Epithelial cell of proximal tubule (primary cell): ENCODE data around the gene TPP1. TPM values are rescaled to one million over a fixed set of nuclear protein-coding genes. Genes with fewer than 3 reads are reported as not detected.

Experiments used
- DNase-seq: peaks from one replicate; pipeline ENCODE4 v3.0.0-alpha.2; 2011; ENCODE audit warnings: low read depth
- H3K4me3 ChIP-seq: 2 replicates; pipeline ENCODE4 v1.5.1; 2011; ENCODE audit warnings: low read depth, mild to moderate bottlenecking, low read length
- total RNA-seq: library from RNA; depleted of rRNA; stranded (reverse); fragments of >200 nt; gene quantifications from 2 replicates; pipeline ENCODE4 v1.2.3, GENCODE V29; 2015
- TF ChIP-seq, protein P1 (sequence below): conservative IDR thresholded peaks from 2 replicates; pipeline ENCODE4 v1.5.1; 2012; ENCODE audit warnings: low read depth, mild to moderate bottlenecking, low read length

TPP1 gene
- total RNA-seq, 1 donor from 2014 or later, result 15.4 TPM

DNA sequence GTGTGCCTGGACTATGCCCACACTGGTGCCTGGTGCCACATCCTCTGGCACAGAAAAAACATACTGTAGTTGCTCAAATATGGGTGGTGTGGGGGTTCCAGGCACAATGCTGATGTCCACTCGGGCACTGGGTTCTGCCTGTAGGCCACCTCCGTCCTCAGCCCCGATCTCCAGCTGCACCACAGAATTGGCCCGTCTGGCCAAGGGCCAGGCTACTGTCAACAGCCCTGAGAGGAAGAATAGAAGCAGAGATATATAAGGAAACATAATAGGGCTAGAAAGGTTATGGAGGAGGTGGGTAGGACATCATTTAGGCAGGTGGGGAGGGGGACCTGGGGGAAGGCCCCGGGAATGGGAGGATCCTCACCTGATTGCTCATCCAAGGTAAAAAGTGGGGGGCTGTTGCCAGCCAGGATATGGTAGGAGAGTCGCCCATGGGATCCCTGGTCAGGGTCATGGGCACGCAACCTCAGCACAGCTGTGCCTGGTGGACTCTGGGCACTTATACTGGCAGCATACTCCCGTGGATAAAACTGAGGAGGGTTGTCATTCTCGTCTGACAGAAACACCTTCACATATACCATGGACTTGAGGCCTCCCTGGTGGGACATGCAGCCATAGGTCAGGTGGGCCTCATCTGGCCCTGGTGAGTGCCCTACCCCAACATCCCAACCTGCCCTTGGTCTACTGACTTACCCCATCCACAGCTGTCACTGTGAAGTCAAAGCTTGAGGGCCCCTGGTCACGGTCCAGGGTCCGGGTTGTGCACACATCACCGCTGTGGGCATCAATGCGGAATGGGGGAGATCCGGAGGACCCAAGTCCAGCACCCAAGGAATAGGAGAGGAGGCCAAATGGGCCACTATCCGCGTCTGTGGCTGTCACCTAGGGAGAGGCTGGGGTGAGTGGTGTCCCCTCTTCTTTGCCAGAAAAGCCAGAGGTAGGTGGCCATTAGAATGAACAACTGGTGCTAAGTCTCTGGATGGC, 14.5 kb upstream of the TPP1 start:
- no peak for DNase-seq
- TF ChIP-seq, protein P1, sequence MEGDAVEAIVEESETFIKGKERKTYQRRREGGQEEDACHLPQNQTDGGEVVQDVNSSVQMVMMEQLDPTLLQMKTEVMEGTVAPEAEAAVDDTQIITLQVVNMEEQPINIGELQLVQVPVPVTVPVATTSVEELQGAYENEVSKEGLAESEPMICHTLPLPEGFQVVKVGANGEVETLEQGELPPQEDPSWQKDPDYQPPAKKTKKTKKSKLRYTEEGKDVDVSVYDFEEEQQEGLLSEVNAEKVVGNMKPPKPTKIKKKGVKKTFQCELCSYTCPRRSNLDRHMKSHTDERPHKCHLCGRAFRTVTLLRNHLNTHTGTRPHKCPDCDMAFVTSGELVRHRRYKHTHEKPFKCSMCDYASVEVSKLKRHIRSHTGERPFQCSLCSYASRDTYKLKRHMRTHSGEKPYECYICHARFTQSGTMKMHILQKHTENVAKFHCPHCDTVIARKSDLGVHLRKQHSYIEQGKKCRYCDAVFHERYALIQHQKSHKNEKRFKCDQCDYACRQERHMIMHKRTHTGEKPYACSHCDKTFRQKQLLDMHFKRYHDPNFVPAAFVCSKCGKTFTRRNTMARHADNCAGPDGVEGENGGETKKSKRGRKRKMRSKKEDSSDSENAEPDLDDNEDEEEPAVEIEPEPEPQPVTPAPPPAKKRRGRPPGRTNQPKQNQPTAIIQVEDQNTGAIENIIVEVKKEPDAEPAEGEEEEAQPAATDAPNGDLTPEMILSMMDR, result no peak
- H3K4me3 ChIP-seq, result no peak overlapping the region

DNA sequence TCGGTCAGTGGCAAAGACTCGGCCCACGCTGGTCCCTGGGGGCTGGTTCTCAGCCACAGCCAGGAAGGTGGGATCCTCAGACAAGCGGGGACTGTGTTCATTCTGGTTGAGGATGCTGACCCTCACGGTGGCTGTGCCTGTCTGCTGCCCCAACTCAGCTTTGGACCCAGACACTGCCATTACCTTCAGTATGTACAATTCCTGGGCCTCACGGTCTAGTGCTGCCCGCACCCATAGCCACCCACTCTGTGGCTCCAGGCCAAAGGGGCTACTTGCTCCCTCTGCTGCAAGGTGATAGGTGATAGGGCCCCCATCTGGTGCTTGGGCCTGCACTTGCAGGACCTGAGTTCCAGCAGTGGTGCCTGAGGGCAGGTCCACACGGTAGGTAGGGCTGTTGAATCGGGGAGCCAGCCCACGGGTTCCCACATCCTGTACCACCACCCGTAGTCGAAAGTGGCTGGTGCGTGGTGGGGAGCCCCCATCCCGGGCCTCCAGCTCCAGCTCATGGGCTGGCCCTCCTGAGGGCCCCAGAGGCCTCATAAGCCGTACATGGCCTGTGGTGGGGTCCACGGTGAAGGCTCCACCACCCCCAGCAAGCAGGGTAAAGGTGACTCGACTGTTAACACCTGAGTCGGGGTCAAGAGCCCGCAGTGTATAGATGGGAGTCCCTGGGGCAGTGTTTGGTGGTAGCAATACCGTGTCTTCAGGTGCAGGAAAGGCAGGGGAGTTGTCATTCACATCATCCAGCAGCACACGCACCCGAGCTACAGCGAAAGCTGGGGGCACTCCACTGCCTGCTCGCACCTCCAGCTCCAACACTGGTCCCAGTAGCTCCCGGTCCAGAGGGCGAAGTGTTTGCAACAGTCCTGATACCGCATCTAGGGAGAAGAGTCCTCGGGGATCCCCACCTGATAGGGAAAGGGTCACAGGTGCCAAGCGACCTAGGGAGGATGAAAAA, 13.2 kb upstream of the TPP1 start:
- TF ChIP-seq, protein P1, result no peak
- DNase-seq, result no peak
- no peak overlapping the region for H3K4me3 ChIP-seq

GRCh38 chr11:6631361-6631890, 12.2 kb upstream of the TPP1 start:
- no peak overlapping the region for H3K4me3 ChIP-seq
- TF ChIP-seq, protein P1, result no peak
- DNase-seq, result no peak

DNA sequence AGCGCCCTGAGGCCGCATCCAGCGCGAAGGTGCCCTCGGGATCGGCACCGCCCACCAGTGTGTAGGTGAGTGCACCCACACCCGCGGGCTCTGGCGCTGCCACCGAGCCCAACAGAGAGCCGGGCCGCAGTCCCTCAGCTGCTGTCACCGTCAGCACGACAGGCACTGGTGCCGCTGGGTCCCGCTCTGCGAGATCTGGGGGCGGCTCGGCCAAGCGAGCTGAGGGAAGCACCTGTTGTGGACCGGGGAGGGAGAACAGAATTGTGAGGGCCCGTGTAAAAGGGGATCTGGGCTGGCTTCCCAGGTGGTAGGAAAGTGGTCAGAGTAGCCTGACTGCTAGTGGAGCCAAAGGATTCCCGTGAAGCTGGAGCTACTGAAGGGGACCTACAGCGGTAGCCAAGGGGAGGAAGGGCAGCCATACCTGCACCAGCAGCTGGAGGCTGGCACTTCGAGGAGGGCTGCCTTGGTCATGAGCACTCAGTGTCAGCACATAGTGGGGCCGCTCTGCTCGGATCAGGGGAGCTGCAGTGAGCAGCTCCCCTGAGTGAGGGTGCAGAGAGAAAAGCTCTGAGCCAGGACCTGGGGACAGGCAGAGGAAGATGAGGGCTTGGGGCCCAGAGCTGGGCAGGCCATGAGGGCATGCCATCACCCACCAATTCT, 11.5 kb upstream of the TPP1 start:
- TF ChIP-seq, protein P1, result no peak
- no peak for DNase-seq
- H3K4me3 ChIP-seq, result peak overlapping the region; percentile 33

- no peak for DNase-seq
- TF ChIP-seq, protein P1, result no peak
- H3K4me3 ChIP-seq, result peak overlapping the region; percentile 33
Measured at GRCh38 chr11:6629892-6630631, 10.8 kb upstream of the TPP1 start.

- TF ChIP-seq, protein P1, result no peak
- DNase-seq, result no peak
- H3K4me3 ChIP-seq, result no peak overlapping the region
Measured at GRCh38 chr11:6629573-6629891, 10.3 kb upstream of the TPP1 start.
